22Rv1 (cell line): ENCODE measurements around the gene RNF217.

Source experiments
- CTCF ChIP-seq: fragments of 450-650 bp; IDR thresholded peaks from 2 replicates; pipeline ENCODE4 v1.5.1; 2017; ENCODE audit warnings: mild to moderate bottlenecking
- ZFX ChIP-seq: fragments of 450-650 bp; IDR thresholded peaks from 2 replicates; pipeline ENCODE4 v1.6.1; 2017; ENCODE audit warnings: antibody characterized with exemption, borderline replicate concordance

- no peak for TF ChIP-seq CTCF
- no peak for TF ChIP-seq ZFX
Observed at GRCh38 chr6:125001684-125002405, 39.6 kb downstream of the RNF217 start.
